Astrocyte of the hippocampus (primary cell): ENCODE measurements around the gene IFRD1.
"Not testable (repeated sequence)": the region's sequence is repeated elsewhere in the genome, so short reads cannot be mapped to it uniquely, and the experiment has no call there.

Experiments used
- DNase-seq: peaks from one replicate; pipeline ENCODE4 v3.0.0; 2011; ENCODE audit warnings: low read depth, low spot score

The IFRD1 gene

GRCh38 chr7:112515989-112516388 is 65.7 kb downstream of the IFRD1 start:
- DNase-seq: no peak

DNA sequence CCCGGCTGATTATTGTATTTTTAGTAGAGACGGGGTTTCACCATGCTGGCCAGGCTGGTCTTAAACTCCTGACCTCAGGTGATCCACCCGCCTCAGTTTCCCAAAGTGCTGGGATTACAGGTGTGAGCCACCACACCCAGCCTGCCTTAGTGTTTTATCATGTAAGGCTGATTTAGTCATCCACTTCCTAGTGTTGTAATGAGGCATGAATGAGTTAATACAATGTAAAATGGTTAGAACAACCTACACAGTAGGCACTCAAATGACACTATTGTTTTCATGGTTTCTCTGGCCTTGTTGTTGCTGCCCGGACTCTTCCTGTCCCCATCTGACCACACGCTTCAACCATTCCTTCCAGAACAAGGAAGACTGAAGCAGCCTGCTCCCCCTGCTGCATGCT is 66.2 kb downstream of the IFRD1 start:
- not testable (repeated sequence) for DNase-seq

- no peak for DNase-seq
These were observed 67.2 kb downstream of the IFRD1 start for GRCh38 chr7:112517487-112517886.

DNA sequence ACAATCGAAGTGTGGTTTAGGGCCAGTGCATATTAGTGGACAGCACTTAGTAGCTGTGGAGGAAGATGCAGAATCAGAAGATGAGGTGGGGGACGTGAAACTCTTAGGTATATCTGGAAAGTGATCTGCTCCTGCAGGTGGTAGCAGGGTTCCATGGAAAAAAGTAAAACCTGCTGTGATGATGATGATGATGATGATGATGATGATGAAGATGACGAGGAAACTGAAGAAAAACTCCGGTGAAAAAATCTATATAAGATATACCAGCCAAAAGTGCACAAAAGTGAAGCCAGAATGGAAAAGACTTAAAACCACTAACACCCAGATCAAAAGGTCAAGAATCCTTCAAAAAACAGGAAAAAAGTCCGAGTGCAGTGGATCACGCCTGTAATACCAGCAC is 70.5 kb downstream of the IFRD1 start:
- no peak for DNase-seq

DNA sequence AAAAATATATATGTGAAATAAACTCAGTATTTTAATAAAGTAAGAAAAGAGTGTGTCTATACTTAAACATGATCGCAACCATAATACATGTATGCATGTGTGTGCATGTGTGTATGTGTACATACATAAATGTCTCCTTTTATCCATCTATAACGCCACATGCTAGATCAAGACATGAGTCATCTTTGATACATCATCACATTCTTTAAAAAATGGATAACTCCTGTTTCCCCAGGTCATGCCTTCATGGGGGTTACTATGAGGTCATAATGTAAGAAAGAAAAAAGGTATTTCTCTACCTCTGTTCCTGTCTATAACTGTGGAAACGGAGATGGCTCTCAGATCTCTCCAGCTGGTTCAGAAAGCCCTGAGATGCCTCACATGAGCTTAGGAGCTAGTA is 71.7 kb downstream of the IFRD1 start:
- no peak for DNase-seq

DNA sequence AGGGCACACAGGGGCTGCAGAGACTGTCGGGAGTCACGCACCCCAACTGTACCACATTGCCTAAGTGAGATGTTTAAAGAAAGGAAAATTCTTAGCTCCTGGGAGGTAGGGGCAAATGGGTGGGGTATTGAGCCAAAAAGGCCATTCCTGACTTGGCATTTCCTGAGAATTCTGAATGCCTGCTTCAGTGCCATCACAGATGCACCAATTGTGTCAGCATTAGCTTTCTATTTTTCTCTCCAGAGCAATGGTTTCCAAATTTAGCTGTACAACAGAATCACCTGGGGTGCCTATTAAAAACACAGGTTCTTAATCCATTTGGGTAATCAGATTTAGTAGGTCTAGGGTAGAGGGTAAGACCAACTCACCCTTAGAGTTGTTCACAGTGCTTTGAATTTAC is 73.6 kb downstream of the IFRD1 start:
- no peak for DNase-seq
